ENCODE results near the gene GLDC.

Gene GLDC

GRCh38 chr9:6614489-6614888, 31.0 kb downstream of the GLDC start:
- TF ChIP-seq, protein P1, sequence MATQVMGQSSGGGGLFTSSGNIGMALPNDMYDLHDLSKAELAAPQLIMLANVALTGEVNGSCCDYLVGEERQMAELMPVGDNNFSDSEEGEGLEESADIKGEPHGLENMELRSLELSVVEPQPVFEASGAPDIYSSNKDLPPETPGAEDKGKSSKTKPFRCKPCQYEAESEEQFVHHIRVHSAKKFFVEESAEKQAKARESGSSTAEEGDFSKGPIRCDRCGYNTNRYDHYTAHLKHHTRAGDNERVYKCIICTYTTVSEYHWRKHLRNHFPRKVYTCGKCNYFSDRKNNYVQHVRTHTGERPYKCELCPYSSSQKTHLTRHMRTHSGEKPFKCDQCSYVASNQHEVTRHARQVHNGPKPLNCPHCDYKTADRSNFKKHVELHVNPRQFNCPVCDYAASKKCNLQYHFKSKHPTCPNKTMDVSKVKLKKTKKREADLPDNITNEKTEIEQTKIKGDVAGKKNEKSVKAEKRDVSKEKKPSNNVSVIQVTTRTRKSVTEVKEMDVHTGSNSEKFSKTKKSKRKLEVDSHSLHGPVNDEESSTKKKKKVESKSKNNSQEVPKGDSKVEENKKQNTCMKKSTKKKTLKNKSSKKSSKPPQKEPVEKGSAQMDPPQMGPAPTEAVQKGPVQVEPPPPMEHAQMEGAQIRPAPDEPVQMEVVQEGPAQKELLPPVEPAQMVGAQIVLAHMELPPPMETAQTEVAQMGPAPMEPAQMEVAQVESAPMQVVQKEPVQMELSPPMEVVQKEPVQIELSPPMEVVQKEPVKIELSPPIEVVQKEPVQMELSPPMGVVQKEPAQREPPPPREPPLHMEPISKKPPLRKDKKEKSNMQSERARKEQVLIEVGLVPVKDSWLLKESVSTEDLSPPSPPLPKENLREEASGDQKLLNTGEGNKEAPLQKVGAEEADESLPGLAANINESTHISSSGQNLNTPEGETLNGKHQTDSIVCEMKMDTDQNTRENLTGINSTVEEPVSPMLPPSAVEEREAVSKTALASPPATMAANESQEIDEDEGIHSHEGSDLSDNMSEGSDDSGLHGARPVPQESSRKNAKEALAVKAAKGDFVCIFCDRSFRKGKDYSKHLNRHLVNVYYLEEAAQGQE (IDR thresholded peaks at IDR 0.05; ENCODE audit: insufficient read depth in 1 of 2, low read depth in 2 of 2, low read length in 2 of 2) = no peak
- no peak for TF ChIP-seq FOXP2 (optimal IDR thresholded peaks at IDR 0.05; ENCODE audit: borderline replicate concordance, extremely low read depth, extremely low read length, insufficient read depth)
- no peak for TF ChIP-seq TAF1 (IDR thresholded peaks at IDR 0.05; ENCODE audit: borderline replicate concordance, insufficient read depth, low read length)
- TF ChIP-seq POLR2AphosphoS5 (IDR thresholded peaks at IDR 0.05; ENCODE audit: low read depth, low read length) = no peak
- no peak for TF ChIP-seq SIN3A (IDR thresholded peaks at IDR 0.05; ENCODE audit: borderline replicate concordance, insufficient read depth, low read length)

GRCh38 chr9:6611865-6612264, 33.7 kb downstream of the GLDC start:
- no peak for TF ChIP-seq POLR2AphosphoS5 (IDR thresholded peaks at IDR 0.05; ENCODE audit: low read depth, low read length)
- no peak for TF ChIP-seq SIN3A (IDR thresholded peaks at IDR 0.05; ENCODE audit: borderline replicate concordance, insufficient read depth, low read length)
- no peak for TF ChIP-seq TAF1 (IDR thresholded peaks at IDR 0.05; ENCODE audit: borderline replicate concordance, insufficient read depth, low read length)
- TF ChIP-seq FOXP2 (optimal IDR thresholded peaks at IDR 0.05; ENCODE audit: borderline replicate concordance, extremely low read depth, extremely low read length, insufficient read depth) = no peak
- TF ChIP-seq, protein P1 (IDR thresholded peaks at IDR 0.05; ENCODE audit: insufficient read depth in 1 of 2, low read depth in 2 of 2, low read length in 2 of 2) = no peak

GRCh38 chr9:6610073-6610472, 35.5 kb downstream of the GLDC start:
- no peak for TF ChIP-seq SIN3A (IDR thresholded peaks at IDR 0.05; ENCODE audit: borderline replicate concordance, insufficient read depth, low read length)
- TF ChIP-seq FOXP2 (optimal IDR thresholded peaks at IDR 0.05; ENCODE audit: borderline replicate concordance, extremely low read depth, extremely low read length, insufficient read depth) = no peak
- TF ChIP-seq TAF1 (IDR thresholded peaks at IDR 0.05; ENCODE audit: borderline replicate concordance, insufficient read depth, low read length) = no peak
- TF ChIP-seq POLR2AphosphoS5 (IDR thresholded peaks at IDR 0.05; ENCODE audit: low read depth, low read length) = no peak
- TF ChIP-seq, protein P1 (IDR thresholded peaks at IDR 0.05; ENCODE audit: insufficient read depth in 1 of 2, low read depth in 2 of 2, low read length in 2 of 2) = no peak

DNA sequence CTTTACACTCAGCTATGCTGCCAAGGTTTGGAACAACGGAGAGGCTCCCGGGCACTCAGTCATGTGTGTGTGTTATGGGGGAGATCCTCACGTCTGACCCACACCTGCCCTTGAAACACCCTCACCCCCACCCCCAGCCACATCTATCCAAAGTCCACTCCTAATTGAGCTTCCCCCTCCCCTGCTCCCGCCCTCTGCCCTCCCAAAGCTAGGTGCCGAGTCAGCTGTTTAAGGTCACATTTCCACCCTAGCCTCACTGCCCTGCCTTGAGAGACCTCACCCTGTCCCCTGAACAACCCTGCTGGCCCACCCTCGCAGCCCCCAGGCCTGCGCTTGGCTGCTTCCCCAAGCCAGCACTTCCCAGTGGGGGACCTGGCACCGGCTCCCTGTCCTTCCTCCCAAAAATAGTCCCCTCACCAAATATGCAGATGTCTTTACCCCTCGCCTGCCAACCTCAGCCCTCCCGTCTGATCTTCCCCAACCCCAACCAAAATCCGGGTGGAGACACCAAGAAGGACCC, 36.0 kb downstream of the GLDC start:
- no peak for TF ChIP-seq FOXP2 (optimal IDR thresholded peaks at IDR 0.05; ENCODE audit: borderline replicate concordance, extremely low read depth, extremely low read length, insufficient read depth)
- no peak for TF ChIP-seq TAF1 (IDR thresholded peaks at IDR 0.05; ENCODE audit: borderline replicate concordance, insufficient read depth, low read length)
- no peak for TF ChIP-seq POLR2AphosphoS5 (IDR thresholded peaks at IDR 0.05; ENCODE audit: low read depth, low read length)
- TF ChIP-seq SIN3A (IDR thresholded peaks at IDR 0.05; ENCODE audit: borderline replicate concordance, insufficient read depth, low read length) = no peak
- TF ChIP-seq, protein P1 (IDR thresholded peaks at IDR 0.05; ENCODE audit: insufficient read depth in 1 of 2, low read depth in 2 of 2, low read length in 2 of 2) = no peak

DNA sequence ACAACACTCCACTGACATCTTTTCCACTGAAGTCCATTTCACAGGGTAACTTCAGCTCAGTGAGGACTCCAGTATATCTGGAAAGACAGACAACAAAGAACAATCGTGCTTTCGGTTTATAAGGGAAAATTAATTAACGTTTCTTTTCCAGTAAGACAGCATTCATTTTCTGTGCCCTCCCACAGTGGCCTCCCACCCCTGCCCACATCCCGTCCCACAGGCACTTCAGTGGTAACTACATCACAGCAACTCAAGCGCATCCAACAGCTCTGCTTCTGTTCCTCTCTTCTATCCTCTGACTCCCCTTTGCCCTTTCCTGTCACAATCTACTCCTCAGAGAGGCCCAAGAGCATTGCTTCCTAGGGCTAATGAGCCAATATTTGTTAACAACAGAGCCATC, 40.3 kb downstream of the GLDC start:
- TF ChIP-seq POLR2AphosphoS5 (IDR thresholded peaks at IDR 0.05; ENCODE audit: low read depth, low read length) (no peak), TAF1 (IDR thresholded peaks at IDR 0.05; ENCODE audit: borderline replicate concordance, insufficient read depth, low read length) (no peak), SIN3A (IDR thresholded peaks at IDR 0.05; ENCODE audit: borderline replicate concordance, insufficient read depth, low read length) (no peak), FOXP2 (optimal IDR thresholded peaks at IDR 0.05; ENCODE audit: borderline replicate concordance, extremely low read depth, extremely low read length, insufficient read depth) (no peak)
- TF ChIP-seq, protein P1 (IDR thresholded peaks at IDR 0.05; ENCODE audit: insufficient read depth in 1 of 2, low read depth in 2 of 2, low read length in 2 of 2) = no peak
